GM18907 (cell line): ENCODE data around the gene GPR84.

Experiments
- ATAC-seq: cut with Tn5 transposase; IDR thresholded peaks from one replicate; pipeline ENCODE4 v1.9.1; 2021; ENCODE audit warnings: mild to moderate bottlenecking, moderate library complexity; ENCODE audit not compliant: unreplicated experiment

The GPR84 gene

DNA sequence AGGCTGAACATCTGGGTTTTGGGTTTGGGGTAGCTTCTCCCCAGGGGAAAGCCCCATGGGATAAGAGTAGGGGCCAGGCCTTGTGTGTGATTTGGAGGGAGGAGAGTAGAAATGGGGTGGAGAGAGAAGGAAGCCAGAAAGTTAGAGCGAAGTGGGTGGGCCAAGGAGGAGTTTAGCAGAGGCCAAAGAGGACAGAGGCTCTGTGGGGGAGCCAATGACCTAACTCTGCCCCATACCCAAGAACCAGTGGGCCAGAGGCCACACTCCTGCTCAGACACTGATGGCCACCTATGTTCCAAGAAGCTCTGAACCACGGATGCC, 10.9 kb upstream of the GPR84 start:
- no peak for ATAC-seq

DNA sequence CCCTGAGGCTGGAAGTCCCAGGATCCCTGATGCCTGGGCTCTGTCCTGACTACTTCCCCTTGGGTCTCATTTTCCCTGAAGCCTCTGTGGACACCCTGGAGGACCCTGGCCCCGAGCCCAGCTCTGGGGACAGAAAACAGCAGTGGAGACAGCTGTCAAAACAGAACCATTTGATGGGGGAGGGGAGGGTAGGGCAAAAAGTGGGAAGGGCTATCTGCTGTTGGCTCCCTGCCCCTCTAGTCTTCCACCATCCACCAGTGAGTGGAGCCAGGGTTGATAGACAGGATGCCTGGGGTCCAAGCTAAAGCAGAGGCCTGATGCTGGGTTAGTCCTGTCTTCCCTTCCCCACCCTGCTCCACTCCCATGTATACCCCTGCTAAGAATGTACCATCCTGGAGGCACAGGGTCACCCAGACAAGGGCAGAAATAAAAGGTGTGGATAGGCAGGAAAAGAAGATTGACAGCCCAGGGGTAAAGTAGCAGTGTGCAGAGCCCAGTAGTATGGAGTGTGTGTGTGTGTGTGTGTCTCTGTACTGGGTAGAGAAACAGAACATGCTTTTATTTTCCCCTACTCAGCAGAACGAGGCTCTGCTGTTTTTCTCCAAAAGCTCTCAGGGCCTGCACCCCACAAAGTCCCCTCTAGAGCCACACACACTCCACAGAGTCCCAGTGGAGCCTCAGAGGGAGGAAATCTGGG, 10.4 kb upstream of the GPR84 start:
- no peak for ATAC-seq

DNA sequence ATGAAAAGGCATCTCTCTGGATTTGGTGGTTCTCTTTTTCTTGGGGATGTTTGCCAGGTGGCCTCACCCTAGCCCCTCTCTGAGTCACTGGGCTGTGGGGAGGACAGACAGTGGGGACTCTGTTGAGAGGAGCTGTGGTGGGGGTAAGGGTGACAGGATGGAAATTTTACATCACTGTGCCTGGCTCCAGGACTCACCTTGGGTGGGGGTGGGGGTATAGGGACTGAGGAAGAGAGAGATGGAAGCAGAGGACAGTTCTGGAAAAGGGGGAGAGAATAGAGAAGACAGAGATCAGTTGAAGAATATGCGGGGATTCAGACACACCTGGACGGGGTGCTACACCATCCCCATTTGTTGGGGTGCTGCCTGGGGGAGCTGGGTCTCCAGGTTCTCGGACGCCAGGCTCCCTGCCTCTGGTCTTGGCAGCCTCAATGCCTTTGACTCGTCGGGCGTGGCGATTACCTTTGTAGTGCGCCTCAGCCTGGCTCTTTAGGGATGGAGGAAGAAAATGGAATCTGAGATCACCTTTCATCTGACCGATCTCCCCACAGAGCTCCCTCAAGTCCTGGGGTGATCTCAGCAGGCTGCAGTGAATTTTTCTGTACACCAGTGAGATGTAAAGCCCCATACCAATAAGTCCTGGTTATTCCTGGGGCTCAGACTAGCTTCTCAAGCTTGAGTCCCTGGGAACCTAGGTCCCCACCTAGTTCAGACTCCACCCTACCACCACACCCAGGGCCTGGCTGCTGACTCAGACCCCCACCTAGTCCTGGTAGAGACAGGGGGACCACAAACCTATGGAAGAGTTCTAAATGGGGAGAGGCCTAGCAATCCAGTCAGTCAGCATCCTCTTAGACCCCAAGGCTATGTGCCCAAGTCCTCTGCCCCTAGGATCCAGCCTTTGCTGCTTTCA, 9.6 kb upstream of the GPR84 start:
- no peak for ATAC-seq

DNA sequence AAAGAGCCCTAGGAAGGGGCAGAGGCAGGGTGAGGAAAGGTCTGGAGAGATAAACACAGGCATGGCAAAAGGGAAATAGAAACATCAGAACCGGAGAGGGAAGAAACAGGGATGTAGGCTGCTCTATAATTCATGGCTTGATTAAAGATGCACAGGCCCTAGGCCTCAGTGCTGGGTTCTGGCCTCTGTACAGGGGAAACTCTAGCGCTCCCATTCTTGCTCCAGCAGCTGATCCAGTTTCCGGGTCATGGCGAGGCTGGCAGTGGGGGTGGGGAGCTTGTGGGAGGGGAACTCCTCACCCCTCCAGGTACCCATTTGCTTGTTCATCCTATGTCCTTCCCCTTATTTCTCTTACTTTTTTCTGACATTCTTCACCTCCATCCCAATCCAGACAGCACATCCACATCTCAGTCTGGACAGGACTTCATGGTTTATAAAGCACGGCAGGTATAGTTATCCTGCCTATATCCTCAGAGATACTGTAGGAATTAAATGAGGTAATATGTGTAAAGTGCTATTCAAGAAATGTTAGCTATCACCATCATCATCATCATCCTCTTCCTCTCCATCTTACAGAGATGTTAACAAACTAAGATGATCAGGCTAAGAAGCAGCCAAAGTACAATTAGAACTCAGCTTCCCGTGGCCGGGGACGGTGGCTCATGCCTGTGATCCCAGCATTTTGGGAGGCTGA, 8.0 kb upstream of the GPR84 start:
- no peak for ATAC-seq

DNA sequence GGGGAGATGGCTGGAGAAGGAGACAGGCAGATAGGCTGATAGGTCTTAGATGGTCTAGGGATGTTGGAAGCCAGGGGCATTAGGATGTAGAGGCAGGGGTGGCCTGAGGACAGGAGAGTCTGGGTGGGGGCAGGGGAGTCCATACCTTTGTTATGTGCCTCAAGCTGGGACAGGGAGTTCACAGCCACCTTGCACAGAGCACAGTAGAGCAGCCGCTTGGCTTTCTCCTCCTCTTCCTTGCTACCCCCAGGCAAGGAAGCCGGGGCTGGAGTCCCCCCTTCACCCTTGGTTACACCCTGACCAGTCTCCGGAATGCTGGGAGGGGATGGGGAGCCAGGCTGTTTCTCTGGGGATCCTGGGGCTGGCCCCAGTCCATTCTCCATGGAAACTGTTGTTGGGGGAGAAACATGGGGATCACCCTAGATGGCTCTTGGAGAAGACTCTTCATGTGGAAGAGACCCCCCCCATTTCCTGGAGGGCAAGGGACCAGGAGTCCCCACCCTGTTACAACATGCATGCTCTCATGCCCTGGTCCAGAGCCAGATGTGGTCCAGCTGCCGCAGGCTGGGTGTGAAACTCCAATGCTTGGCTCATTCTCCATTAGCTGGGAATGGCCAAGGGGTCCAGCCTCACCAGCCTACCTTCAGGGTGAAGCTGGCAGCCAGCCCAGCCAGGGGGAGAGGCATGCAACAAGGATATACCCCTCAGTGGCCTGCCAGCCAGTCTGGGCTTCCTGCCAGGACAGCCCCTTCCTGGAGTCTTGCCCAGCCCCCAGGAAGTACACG, 7.2 kb upstream of the GPR84 start:
- ATAC-seq, result no peak

DNA sequence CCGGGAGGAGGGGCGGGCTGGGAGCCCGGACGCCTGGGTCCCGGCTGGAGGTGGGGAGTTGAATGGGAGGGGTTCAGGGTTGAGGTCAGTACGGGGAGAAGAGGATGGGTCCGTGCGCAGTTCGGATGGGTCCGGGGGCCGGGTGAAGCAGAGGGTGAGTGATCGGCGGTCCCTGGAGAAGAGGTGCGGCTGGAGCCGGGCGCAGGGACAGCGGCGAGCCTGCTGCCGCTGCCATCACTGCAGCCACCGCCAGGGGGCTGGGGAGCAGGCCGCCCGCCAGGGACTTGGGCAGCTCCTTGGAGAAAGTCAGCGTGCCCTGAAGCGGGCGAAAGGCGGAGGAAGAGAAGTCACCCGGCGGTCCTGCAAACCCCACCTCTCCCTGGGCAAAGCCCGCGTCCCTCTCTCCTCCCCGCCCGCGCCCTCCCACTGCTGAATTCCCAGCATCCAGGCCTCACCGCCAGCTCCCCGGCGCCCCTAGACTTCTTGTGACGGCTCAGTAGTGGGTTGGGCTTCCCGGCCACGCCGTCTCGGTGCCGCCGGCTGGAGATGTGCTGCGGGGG, 6.0 kb upstream of the GPR84 start:
- no peak for ATAC-seq

DNA sequence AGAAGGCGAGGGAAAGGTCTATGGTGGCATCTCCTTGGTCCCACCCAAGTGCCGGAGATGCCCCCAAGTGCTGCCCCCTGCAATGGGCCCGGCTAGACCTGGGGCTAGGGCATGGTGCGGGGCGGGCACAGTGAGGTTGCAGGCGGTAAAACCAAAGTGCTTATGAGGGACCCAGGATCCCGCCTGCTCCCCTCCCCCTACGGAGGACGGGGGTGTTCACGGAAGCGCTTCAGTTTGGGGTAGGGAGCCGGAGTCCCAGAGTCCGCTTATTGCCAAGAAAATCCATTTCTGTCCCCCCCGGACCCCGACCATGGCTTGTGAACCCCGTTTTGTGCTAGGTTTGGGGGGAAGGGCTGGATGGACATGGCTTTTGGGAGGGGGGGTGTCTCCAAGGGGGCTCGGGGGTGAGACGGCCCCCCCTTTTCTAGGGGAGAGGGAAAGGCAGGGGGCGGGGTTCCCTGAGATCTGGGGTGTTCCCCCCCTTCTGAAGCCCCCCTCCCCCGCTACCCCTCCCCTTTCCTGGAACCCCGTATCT, 5.4 kb upstream of the GPR84 start:
- no peak for ATAC-seq

DNA sequence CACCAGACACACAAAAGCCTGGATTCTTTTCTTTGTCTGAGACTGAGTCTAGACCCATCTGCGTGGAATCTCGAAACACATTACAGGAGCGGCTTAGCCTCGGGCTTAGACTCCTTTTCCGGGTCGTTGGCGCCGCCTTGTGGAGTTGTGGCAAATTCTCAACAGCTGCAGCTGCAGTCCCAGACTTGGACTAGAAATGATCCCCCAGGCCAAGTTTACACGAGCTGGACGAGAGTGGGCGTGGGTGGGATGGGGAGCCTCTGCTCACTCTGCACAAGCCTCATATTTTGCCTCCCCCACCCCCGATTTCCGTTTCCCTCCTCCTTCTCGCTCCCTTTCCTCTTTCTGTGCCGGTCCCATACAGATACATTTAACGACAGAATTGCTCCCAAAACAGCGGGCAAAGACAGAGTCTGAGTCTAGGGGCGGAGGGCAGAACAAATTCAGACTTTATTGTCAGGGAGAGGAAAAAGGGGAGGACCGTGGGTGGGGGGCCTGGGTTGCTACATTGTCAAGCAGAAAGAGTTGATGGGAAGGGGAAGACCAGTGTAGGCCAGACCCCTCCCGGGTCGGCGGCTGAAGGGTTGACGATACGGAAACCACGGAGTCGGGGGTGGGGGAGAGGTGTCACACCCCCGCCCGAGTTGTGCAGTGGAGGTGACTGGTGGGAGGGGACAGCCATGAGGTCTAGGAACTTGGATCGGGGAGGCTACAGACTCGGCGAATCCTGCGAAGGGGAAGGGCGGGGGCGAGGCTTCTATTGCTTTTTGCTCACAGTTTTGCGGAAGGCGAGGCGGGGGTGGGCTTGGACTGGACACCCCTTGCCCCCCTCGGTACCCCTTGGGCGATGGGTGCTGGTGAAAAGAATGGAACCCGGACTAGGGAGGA, 4.7 kb upstream of the GPR84 start:
- peak; percentile 71 for ATAC-seq

DNA sequence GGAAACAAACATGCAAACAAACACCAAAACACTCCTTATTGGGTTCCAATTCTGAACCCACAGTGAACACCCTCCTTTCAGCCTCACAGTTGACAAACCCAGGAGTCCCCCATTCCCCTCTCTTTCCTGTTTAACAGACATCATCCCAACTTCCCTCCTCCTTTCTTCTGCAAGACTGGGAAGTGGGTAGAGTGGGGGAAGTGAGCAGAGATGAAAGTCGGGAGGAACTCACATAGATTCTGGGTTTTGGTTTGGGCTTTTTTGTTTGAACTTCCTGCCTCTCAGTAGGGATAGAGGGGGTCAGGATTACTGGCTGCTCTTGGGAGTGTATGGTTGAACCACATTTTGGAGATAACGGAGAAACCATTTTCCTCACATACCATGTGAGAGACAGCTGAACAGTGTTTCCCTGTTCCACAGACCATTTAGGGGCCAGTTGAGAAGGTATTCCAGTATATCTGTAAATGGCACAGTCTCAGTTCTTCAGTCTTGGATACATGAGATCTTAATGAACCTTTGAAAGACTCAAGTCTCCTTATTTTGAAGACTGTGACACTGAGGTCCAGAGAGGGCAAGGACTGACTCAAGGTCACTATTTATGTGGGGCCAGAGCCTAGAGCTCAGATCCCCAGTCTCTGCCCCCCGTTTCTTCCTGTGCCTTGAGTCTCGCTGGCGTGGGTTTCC, 3.9 kb upstream of the GPR84 start:
- ATAC-seq, result peak; percentile 19

DNA sequence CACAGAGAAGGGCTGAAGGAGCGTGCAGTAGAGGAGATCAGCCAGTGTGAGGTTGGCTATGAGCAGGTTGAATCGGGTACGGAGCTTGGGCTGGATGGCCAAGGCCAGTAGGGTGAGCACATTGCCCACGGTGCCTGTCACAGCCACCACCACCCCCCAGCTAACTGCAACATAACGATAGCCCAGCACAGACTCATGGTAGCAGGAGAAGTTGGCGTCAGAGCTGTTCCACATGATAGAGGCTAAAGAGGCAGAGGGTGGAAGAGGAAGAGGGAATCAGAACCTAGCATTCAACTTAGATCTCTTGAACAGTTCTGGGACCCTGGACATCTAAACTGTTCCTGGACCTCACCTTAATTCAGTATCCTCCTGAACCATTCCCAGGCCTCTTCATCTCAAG, 668 bp downstream of the GPR84 start:
- ATAC-seq, result no peak

DNA sequence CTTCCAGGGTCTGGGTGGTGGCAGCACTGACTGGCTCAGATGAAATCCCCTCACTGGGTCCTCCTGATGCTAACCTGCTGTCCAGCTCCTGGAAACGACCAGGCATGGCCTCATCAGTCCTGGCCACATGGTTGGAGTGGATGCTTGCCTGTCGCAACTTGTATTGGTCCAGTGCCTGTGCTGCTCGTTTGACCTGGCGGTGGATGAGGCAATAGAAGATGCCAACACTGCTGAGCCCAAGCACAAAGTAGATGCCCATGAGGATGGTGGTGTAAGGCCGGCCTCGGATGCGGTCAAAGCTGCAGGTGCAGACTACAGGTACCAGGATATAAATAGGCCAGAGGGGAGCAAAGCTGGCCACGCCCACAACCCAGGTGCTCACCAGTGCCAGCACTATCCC, 1.2 kb downstream of the GPR84 start:
- ATAC-seq, result no peak

DNA sequence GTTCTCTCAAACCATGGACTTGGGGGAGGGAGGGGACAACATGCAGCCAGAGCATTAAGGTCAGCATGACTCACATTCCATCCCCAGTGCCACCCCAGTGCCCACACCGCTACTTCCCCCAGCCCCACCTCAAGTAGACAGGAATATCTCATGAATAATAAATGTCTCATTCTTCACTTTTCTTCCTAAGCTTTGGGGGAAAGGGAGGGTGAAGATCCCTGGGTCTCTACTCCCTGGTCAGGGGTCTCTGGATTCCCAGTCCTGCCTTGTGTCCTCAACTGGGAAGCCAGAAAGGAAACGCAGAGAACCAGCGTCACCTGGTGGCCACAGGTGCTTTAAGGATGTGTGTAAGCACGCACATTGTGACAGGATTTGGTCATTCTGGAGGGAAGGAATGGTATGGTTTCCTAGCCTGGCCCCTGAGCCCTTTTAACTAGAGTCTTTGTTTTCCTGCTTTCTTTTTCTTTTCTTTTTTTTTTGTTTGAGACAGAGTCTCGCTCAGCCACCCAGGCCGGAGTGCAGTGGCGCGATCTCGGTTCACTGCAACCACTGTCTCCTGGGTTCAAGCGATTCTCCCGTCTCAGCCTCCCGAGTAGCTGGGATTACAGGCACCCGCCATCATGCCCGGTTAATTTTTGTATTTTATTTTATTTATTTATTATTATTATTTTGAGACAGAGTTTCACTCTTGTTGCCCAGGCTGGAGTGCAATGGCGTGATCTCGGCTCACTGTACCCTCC, 3.4 kb downstream of the GPR84 start:
- no peak for ATAC-seq

DNA sequence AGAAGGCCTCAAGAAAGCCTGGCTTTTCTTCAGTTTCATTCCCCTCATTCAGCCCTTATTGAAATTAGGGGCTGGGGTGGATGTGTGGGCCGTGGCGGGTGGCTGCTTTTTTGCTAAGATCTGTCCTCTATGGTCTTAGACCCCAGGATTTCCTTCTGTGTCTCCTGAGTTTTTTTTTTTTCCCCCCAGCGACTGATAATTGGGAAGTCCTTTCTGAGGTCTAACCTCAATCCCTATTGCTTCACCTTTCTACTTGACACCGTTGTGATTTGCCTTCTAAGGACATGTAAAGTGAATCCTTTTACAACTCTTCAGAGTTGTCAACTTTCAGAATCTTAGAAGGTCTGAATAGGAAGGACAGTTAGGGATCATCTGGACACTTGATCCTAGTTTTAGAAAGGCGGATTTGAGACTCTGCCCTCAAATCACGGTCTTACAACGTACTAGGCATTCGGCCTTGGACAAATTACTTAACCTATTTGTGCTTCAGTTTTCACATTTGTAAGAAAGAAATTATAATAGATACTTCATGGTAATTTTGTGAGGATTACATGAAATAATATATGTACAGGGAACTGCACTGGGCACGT, 4.4 kb downstream of the GPR84 start:
- no peak for ATAC-seq

DNA sequence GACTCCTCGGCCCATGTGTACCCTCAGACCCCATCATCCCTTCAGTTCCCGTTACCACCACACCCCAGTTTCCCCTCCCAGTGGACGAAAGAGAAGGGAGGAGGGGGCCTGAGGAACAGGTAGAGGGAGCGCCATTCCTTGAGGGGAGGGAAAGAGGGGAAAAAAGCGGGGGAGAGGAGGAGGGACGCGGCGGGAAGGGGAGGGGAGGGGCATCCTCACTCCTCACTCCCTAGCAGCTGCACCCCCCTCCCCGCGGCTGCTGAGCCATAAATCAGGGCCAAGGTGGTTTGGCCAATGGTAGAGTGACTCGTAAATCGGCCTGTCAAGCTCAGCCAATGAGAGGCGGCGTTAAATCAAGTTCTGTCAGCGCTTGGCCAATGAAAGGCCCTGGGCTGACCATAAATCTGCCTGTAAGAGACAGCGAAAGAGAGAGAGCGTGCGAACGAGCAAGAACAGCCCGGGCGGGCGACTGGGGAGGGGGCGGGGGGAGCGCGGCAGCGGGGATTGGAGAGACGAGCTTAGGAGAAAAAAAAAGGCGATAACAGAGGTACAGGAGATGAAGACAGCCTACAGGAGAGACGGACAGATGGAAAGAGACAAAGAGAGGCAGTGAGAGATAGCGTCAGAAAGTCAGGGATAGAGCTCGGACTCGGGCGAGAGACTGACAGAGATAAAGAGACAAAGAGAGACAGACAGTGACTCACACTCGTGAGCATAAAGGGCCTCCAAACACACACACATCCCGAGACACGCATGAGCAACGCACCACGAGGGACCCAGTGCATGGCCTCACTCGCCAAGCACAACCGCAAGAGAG, 5.1 kb downstream of the GPR84 start:
- peak; percentile 96 for ATAC-seq

DNA sequence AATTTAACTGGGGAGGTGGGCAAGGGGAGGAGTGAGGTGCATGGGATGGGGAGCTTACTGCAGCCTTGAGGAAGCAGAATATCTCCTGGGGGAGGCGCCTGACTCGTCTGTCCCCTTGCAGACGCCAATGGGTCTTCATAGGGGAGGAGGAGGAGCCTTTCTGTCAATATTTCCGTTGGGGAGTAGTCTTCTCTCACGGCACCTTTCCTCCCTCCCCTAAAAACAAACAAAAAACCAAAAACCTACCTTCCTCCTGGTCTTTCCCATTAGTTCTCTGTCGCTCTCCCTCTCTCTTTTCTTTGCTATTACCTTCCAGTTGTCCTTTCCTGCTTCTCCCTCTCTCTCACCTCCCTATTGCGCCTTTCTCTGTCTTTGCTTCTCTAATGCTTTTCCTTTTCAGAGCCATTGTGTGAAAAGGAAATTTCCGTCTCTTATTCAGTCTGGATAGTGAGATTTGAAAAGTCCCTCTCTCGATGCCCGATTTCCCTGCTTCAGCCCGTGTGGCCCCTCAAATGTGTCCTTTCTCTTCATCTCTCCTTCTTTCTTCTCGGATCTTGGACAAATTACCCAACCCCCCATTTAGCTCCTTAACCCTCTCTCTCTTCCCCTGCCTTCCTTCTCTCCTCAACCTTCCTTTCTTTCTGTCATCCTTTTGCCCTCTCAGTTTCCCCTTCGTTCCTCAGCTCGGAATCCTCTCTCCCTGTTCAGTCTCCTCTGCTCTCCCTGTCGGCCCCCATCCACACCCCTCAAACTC, 5.9 kb downstream of the GPR84 start:
- ATAC-seq, result no peak

DNA sequence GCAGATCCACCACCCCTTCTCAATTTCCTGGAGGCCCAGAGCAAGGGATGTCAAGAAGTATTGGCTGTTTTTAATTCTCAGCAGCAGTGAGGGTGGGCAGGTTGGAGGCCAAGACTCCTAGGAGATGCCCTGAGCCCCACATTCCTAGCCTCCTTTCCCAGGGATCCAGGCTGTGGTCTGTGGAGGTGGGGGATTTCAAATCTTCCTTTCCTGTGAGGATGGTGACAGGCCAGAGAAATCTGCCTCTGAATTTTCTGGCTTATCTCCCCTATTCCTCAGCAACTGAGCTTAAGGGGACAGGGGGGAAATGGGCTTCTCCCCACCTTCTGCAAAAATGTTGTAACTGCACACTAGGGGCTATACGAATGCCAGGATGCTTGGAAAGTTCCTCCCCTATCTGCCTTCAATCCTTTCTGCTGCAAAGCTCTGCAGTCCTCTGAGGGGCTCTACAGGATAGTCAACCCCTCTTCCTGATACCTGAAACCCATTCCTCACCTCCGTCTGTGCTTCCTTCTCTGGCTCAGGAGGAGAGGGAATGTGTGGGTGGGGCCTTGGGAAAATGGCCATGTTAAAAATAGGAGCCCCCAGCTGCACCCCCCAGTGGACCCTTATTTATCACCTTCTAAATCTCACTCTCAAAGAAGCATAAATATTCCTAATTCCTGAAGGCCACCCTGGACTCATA, 6.6 kb downstream of the GPR84 start:
- no peak for ATAC-seq
